Testis (tissue), 2 donors: ENCODE measurements around the gene CEP63.

Experiments used
- CTCF ChIP-seq, 3 experiments: fragments of 450-650 bp in 2 of 3; fragments of 200-600 bp in 1 of 3; sonication (generic) in 1 of 3; IDR thresholded peaks; one replicate each; pipeline ENCODE4 v1.5.1; 2016 to 2019; ENCODE audit warnings: antibody characterized with exemption in 3 of 3, mild to moderate bottlenecking in 2 of 3, moderate library complexity in 1 of 3
- POLR2A ChIP-seq: fragments of 450-650 bp; IDR thresholded peaks from one replicate; pipeline ENCODE4 v1.6.1; 2017; ENCODE audit warnings: antibody characterized with exemption, mild to moderate bottlenecking, moderate library complexity

- no peak for TF ChIP-seq POLR2A
- no peak for TF ChIP-seq CTCF (IDR thresholded peaks at IDR 0.05)
These were observed 56.6 kb downstream of the CEP63 start for GRCh38 chr3:134542287-134542958.
